ENCODE results near the gene CERK. TPM values are rescaled to one million over a fixed set of nuclear protein-coding genes. Genes with fewer than 3 reads are reported as not detected.

The CERK gene
- total and polyA plus RNA-seq, 2 of the 13 experiments (the other 11 are each of a cell fraction or from before 2014, with no cell fraction given): 40.3 to 41.9 TPM

DNA sequence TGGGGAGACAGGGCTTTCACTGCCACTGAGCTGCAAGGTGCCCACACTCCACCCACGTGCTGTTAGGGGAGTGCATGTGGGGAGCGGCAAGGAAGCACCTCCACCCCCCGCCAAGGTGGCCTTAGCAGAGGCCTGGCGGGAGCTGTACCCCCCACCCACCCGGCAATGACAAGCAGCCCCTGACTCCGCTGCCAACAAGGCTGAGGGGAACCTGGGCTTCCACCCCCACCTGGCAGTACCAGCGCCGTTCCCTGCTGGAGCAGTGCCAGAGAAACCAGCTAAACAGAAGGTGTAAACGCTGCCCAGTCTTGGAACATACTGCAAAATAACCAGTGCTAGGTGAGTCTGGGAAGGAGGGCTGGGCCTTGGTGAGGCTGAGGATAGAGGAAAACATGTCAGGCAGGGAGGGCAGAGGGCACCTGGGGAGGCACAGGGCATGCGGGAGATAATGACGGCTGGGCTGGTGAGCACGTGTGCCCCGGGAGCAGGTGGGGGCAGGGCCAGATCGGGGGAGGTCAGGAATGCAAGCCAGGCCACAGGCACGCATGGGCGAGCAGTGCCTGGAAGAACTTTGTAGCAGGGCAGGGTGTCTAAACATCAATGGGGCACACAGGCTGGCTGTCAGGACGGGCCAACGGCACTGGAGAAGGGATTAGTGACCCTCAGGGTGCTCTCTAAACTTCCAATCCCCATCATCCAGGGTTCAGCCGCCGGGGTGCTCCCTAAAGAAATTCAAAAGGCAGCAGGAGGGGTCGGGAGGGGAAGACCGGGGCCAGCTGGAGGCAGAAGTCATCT, 6.6 kb downstream of the CERK start (continued):
- TF ChIP-seq, protein P1, sequence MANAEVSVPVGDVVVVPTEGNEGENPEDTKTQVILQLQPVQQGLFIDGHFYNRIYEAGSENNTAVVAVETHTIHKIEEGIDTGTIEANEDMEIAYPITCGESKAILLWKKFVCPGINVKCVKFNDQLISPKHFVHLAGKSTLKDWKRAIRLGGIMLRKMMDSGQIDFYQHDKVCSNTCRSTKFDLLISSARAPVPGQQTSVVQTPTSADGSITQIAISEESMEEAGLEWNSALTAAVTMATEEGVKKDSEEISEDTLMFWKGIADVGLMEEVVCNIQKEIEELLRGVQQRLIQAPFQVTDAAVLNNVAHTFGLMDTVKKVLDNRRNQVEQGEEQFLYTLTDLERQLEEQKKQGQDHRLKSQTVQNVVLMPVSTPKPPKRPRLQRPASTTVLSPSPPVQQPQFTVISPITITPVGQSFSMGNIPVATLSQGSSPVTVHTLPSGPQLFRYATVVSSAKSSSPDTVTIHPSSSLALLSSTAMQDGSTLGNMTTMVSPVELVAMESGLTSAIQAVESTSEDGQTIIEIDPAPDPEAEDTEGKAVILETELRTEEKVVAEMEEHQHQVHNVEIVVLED (CRISPR knock-in tag; IDR thresholded peaks at IDR 0.05; ENCODE audit: borderline replicate concordance): peak; percentile 68; the same call in 1 of the 2 replicates
- TF ChIP-seq, protein P2, sequence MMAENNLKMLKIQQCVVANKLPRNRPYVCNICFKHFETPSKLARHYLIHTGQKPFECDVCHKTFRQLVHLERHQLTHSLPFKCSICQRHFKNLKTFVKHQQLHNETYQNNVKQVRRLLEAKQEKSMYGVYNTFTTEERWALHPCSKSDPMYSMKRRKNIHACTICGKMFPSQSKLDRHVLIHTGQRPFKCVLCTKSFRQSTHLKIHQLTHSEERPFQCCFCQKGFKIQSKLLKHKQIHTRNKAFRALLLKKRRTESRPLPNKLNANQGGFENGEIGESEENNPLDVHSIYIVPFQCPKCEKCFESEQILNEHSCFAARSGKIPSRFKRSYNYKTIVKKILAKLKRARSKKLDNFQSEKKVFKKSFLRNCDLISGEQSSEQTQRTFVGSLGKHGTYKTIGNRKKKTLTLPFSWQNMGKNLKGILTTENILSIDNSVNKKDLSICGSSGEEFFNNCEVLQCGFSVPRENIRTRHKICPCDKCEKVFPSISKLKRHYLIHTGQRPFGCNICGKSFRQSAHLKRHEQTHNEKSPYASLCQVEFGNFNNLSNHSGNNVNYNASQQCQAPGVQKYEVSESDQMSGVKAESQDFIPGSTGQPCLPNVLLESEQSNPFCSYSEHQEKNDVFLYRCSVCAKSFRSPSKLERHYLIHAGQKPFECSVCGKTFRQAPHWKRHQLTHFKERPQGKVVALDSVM (CRISPR knock-in tag; IDR thresholded peaks at IDR 0.05): peak; percentile 76
- TF ChIP-seq FOXO1 (CRISPR knock-in tag; IDR thresholded peaks at IDR 0.05): peak; percentile 90
- TF ChIP-seq EZH2 (conservative IDR thresholded peaks at IDR 0.05; ENCODE audit: low read depth, low read length): no peak
- TF ChIP-seq ZFX (CRISPR knock-in tag; IDR thresholded peaks at IDR 0.05; ENCODE audit: low read depth): peak; percentile 89
- no peak; the same call in 1 of the 2 replicates for TF ChIP-seq RAD21 (CRISPR knock-in tag; IDR thresholded peaks at IDR 0.05)
- TF ChIP-seq, protein P3, sequence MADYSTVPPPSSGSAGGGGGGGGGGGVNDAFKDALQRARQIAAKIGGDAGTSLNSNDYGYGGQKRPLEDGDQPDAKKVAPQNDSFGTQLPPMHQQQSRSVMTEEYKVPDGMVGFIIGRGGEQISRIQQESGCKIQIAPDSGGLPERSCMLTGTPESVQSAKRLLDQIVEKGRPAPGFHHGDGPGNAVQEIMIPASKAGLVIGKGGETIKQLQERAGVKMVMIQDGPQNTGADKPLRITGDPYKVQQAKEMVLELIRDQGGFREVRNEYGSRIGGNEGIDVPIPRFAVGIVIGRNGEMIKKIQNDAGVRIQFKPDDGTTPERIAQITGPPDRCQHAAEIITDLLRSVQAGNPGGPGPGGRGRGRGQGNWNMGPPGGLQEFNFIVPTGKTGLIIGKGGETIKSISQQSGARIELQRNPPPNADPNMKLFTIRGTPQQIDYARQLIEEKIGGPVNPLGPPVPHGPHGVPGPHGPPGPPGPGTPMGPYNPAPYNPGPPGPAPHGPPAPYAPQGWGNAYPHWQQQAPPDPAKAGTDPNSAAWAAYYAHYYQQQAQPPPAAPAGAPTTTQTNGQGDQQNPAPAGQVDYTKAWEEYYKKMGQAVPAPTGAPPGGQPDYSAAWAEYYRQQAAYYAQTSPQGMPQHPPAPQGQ (CRISPR knock-in tag; IDR thresholded peaks at IDR 0.05; ENCODE audit: borderline replicate concordance): peak; percentile 20; the same call in 1 of the 2 replicates
- TF ChIP-seq CAMTA2 (CRISPR knock-in tag; IDR thresholded peaks at IDR 0.05; ENCODE audit: borderline replicate concordance): no peak
- peak; percentile 77 for TF ChIP-seq SP4 (CRISPR knock-in tag; IDR thresholded peaks at IDR 0.05)
- TF ChIP-seq TBX3 (IDR thresholded peaks at IDR 0.05; ENCODE audit: borderline replicate concordance): peak; percentile 65
- TF ChIP-seq, protein P4, sequence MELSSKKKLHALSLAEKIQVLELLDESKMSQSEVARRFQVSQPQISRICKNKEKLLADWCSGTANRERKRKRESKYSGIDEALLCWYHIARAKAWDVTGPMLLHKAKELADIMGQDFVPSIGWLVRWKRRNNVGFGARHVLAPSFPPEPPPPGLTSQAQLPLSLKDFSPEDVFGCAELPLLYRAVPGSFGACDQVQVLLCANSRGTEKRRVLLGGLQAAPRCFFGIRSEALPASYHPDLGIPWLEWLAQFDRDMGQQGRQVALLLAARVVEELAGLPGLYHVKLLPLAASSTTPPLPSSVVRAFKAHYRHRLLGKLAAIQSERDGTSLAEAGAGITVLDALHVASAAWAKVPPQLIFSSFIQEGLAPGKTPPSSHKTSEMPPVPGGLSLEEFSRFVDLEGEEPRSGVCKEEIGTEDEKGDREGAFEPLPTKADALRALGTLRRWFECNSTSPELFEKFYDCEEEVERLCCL (CRISPR knock-in tag; IDR thresholded peaks at IDR 0.05; ENCODE audit: borderline replicate concordance): 0 out of 2 replicates have a peak, but pooled peaks have one; percentile 58
- peak; percentile 52; the same call in 1 of the 2 replicates for TF ChIP-seq KDM5B (CRISPR knock-in tag; IDR thresholded peaks at IDR 0.05; ENCODE audit: borderline replicate concordance)
- TF ChIP-seq, protein P5, sequence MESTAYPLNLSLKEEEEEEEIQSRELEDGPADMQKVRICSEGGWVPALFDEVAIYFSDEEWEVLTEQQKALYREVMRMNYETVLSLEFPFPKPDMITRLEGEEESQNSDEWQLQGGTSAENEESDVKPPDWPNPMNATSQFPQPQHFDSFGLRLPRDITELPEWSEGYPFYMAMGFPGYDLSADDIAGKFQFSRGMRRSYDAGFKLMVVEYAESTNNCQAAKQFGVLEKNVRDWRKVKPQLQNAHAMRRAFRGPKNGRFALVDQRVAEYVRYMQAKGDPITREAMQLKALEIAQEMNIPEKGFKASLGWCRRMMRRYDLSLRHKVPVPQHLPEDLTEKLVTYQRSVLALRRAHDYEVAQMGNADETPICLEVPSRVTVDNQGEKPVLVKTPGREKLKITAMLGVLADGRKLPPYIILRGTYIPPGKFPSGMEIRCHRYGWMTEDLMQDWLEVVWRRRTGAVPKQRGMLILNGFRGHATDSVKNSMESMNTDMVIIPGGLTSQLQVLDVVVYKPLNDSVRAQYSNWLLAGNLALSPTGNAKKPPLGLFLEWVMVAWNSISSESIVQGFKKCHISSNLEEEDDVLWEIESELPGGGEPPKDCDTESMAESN (CRISPR knock-in tag; conservative IDR thresholded peaks at IDR 0.05): peak; percentile 77
- no peak for TF ChIP-seq ZNF530 (CRISPR knock-in tag; IDR thresholded peaks at IDR 0.05; ENCODE audit: low read depth)
- TF ChIP-seq, protein P6, sequence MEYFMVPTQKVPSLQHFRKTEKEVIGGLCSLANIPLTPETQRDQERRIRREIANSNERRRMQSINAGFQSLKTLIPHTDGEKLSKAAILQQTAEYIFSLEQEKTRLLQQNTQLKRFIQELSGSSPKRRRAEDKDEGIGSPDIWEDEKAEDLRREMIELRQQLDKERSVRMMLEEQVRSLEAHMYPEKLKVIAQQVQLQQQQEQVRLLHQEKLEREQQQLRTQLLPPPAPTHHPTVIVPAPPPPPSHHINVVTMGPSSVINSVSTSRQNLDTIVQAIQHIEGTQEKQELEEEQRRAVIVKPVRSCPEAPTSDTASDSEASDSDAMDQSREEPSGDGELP (IDR thresholded peaks at IDR 0.05; ENCODE audit: borderline replicate concordance, low read depth): peak; percentile 83; the same call in 1 of the 2 replicates
- TF ChIP-seq ZNF616 (CRISPR knock-in tag; IDR thresholded peaks at IDR 0.05; ENCODE audit: low read depth): 0 out of 2 replicates have a peak, but pooled peaks have one; percentile 48

Data from HepG2 (cell line).